Activated CD8-positive, alpha-beta memory T cell treated with anti-CD3 and anti-CD28 coated beads for 1 hour (primary cell): ENCODE results near the gene TTC9B.
"Not testable (repeated sequence)": the region's sequence is repeated elsewhere in the genome, so short reads cannot be mapped to it uniquely, and the experiment has no call there.

Experiments
- DNase-seq, 2 donors: peaks; one replicate each; pipeline ENCODE4 v3.0.0-alpha.2; 2020; ENCODE audit warnings: low read depth in 1 of 2; ENCODE audit errors: extremely low read depth in 1 of 2

Gene TTC9B

DNA sequence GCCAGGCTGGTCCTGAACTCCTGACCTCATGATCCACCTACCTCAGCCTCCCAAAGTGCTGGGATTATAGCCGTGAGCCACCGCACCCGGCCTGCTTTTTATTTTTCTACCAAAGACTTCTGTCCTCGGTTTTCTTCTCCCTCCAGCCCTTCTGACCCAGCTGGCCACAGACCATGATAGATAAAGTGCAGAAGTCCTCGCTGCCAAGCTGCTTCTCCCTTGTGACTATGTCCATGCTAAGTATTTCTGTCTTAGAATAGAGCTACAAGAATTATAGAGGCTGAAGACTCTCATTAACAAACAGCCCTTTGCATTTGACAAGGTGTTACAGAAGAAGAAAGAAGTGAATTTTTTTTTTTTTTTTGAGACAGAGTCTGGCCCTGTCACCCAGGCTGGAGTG lies 42.4 kb downstream of the TTC9B start:
- DNase-seq: no peak

DNA sequence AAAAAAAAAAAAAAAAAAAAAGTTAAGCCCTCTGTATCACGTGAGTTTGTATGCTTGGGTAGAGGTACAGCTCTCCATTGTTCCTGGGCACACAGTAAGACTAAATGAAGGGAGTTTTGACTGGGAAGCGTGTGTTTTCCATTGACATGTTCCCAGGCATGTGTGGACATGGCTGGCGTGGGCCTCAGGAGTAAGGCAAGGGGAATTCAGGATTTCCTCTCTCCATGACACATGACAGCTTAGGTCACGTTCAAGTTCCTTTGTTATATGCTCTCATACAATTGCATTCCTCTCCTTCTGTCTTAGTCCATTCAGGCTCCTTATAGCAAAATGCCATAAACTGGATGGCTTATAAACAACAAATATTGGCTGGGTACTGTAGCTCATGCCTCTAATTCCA lies 44.1 kb downstream of the TTC9B start:
- no peak for DNase-seq

DNA sequence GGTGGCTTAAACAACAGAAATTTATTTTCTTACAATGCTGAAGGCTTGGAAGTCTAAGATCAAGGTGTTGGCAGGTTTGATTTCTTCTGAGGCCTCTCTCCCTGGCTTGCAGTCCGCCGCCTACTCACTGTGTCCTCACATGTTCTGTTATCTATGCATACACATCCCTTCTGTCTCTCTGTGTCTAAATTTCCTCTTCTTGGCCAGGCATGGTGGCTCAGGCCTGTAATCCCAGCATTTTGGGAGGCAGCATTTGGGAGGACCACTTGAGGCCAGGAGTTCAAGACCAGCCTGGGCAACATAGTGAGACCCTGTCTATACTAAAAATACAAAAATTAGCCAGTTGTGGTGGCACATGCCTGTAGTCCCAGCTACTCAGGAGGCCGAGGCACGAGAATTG lies 46.9 kb downstream of the TTC9B start:
- not testable (repeated sequence) for DNase-seq

DNA sequence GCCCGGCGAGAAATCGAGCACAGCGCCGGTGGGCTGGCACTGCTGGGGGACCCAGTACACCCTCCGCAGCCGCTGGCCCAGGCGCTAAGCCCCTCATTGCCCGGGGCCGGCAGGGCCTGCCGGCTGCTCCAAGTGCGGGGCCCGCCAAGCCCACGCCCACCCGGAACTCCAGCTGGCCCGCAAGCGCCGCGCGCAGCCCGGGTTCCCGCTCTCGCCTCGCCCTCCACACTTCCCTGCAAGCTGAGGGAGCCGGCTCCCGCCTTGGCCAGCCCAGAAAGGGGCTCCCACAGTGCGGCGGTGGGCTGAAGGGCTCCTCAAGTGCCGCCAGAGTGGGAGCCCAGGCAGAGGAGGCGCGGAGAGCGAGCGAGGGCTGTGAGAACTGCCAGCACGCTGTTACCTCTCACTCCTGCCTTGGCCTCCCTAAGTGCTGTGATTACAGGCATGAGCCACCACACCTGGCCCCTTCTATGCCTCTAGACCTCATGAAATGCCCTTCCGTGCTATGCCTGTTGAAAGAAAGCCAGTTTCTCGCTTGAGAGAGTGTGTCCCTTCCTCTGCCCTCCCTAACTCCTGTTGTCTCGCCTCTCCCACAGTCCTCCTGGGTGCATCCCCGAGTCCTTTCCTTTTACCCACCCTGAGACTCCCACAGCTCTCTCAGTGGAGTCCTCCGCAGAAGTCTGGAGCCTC lies 47.7 kb downstream of the TTC9B start:
- not testable (repeated sequence) for DNase-seq

DNA sequence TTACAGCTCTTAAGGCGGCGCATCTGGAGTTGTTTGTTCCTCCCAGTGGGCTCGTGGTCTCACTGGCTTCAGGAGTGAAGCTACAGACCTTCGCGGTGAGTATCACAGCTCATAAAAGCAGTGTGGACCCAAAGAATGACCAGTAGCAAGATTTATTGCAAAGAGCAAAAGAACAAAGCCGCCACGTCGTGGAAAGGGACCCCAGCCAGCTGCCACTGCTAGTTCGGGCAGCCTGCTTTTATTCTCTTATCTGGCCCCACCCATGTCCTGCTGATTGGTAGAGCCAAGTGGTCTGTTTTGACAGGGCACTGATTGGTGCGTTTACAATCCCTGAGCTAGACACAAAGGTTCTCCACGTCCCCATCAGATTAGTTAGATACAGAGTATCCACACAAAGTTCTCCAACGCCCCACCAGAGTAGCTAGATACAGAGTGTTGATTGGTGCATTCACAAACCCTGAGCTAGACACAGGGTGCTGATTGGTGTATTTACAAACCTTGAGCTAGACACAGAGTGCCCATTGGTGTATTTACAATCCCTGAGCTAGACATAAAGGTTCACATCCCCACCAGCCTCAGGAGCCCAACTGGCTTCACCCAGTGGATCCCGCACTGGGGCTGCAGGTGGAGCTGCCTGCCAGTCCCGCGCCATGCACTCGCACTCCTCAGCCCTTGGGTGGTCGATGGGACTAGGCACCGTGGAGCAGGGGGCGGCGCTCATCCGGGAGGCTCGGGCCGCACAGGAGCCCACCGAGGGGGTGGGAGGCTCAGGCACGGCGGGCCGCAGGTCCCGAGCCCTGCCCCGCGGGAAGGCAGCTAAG lies 48.5 kb downstream of the TTC9B start:
- not testable (repeated sequence) for DNase-seq
